Heart right ventricle (tissue), 16 donors: Measurements from ENCODE around the gene ALDH3B1. TPM values are rescaled to one million over a fixed set of nuclear protein-coding genes. Genes with fewer than 3 reads are reported as not detected.

Experiments
- ATAC-seq, 8 donors: fragments of 200-7000 bp; cut with Tn5 transposase; one replicate each; pipeline ENCODE4 v1.9.1; 2020; ENCODE audit warnings: mild to moderate bottlenecking in 8 of 8, moderate library complexity in 8 of 8, moderate number of reproducible peaks in 1 of 8
- DNase-seq, 2 donors: peaks; one replicate each; pipeline ENCODE4 v3.0.0-alpha.2; 2020
- H3K27ac ChIP-seq, 10 donors: fragments of 200-600 bp; sonication (generic) in 2 of 10; one replicate each; pipeline versions ENCODE4 v1.5.0 to v1.8.0; 2020 to 2022; ENCODE audit warnings: mild to moderate bottlenecking in 3 of 10
- H3K27me3 ChIP-seq, 7 donors: fragments of 200-600 bp; one replicate each; pipeline ENCODE4 v1.8.0; 2021 to 2022; ENCODE audit warnings: mild to moderate bottlenecking in 2 of 7
- H3K36me3 ChIP-seq, 9 donors: fragments of 200-600 bp; sonication (generic) in 1 of 9; one replicate each; pipeline versions ENCODE4 v1.5.0 to v1.8.0; 2020 to 2022; ENCODE audit warnings: mild to moderate bottlenecking in 2 of 9
- H3K4me1 ChIP-seq, 9 donors: fragments of 200-600 bp; sonication (generic) in 1 of 9; one replicate each; pipeline versions ENCODE4 v1.5.0 to v1.8.0; 2020 to 2022; ENCODE audit warnings: mild to moderate bottlenecking in 4 of 9
- H3K4me3 ChIP-seq, 10 donors: fragments of 200-600 bp; sonication (generic) in 2 of 10; one replicate each; pipeline versions ENCODE4 v1.5.0 to v1.8.0; 2020 to 2022; ENCODE audit warnings: mild to moderate bottlenecking in 7 of 10, moderate library complexity in 2 of 10
- H3K9me3 ChIP-seq, 11 donors: fragments of 200-600 bp in 10 of 11; sonication (generic) in 2 of 11; one replicate each; pipeline versions ENCODE4 v1.5.0 to v1.8.0; 2013 to 2022; ENCODE audit warnings: mild to moderate bottlenecking in 2 of 11, control low read depth in 1 of 11, moderate library complexity in 1 of 11
- WGBS, 2 donors: extraction: QIAGEN DNeasy Blood & Tissue Kit; methylation state at CpG; one replicate each; pipeline ENCODE4 v1.1.7; 2013; ENCODE audit warnings: inconsistent platforms in 1 of 2; 5-methylcytosine and 5-hydroxymethylcytosine counted together
- intact Hi-C, 10 donors: fragments of 100-400 bp; cut with DNase I; formaldehyde crosslinking; loops; one replicate each; pipeline versions ENCODE4 v1.11.1 to v1.14.2; 2022
- polyA plus RNA-seq, 2 donors: library from polyadenylated mRNA; stranded (reverse); fragments of 200-250 nt; gene quantifications; one replicate each; pipeline ENCODE4 v1.2.3, GENCODE V29; 2013
- total RNA-seq, 10 donors: library from RNA; stranded (reverse); fragmentation: NEBNext Ultra II Directional in 3 of 10; extraction: Animal tissue kit (Norgen Biotek cat#: 25700) in 3 of 10; gene quantifications; one replicate each; pipeline versions ENCODE4 v1.2.1 to v1.2.4, GENCODE V29; 2021 to 2023
- TF ChIP-seq, protein P1 (sequence below), 9 donors: fragments of 200-600 bp; sonication (generic) in 2 of 9; IDR thresholded peaks; one replicate each; pipeline versions ENCODE4 v1.5.0 to v1.8.0; 2021 to 2022; ENCODE audit warnings: antibody characterized with exemption in 9 of 9, mild to moderate bottlenecking in 5 of 9, moderate library complexity in 1 of 9
- donor health status: Arrhythmogenic right ventricular cardiomyopathy.
- donor health status: ischemic (EF 13 %, LVEDD 7.1; RV severe dilation, severe dysfunction).
- donor health status: healthy with polysubstance abuse.
- donor health status: DM: no; HTN: yes; CAD: no.
- donor health status: DM: no; HTN: no; CAD: no.
- donor health status: ischemic (EF 25% LVEDD 6.9; RV normal size, moderate dysfunction).
- donor health status: ischemic (EF 25% LVEDD 5.7; RV mildly dilated, moderate dysfunction).
- donor health status: healthy.
- donor health status: DM: yes; HTN: yes; CAD: no.
- donor health status: Ischemic cardiomyopathy.
- donor health status: ischemic (EF 35%, LVEDD 5.7; RV mildly dilated, moderate dysfunction).
- donor health status: nonischemic (EF 11% LVEDD 7.7; RV severe dilation, severe dysfunction).
- donor health status: DM: yes; HTN: yes; CAD: no.
- donor health status: PGD.
- donor health status: ischemic (EF 29% LVEDD 5.4; RV normal size, mild dysfunction).
- donor health status: nonischemic (EF 23%, LVEDD 6.1; RV moderate dilation, normal function).

Gene ALDH3B1
- total and polyA plus RNA-seq, 12 donors = 2.1 to 11.0 (median 4.3) TPM

GRCh38 chr11:68011051-68011943 is 1.2 kb downstream of the ALDH3B1 start:
- TF ChIP-seq, protein P1, sequence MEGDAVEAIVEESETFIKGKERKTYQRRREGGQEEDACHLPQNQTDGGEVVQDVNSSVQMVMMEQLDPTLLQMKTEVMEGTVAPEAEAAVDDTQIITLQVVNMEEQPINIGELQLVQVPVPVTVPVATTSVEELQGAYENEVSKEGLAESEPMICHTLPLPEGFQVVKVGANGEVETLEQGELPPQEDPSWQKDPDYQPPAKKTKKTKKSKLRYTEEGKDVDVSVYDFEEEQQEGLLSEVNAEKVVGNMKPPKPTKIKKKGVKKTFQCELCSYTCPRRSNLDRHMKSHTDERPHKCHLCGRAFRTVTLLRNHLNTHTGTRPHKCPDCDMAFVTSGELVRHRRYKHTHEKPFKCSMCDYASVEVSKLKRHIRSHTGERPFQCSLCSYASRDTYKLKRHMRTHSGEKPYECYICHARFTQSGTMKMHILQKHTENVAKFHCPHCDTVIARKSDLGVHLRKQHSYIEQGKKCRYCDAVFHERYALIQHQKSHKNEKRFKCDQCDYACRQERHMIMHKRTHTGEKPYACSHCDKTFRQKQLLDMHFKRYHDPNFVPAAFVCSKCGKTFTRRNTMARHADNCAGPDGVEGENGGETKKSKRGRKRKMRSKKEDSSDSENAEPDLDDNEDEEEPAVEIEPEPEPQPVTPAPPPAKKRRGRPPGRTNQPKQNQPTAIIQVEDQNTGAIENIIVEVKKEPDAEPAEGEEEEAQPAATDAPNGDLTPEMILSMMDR (IDR thresholded peaks at IDR 0.05) = no peak
- intact Hi-C loops = loop anchor here in 1 of 10 donors (10.0 kb wide), 1 partner anchor 194 kb away; no protein-coding TSS in a partner anchor
- no peaks in the 10 kb centered on the region for H3K9me3 ChIP-seq
- peak overlapping the region in 9 of 10 donors; percentile 73 to 95 (median 83) for H3K27ac ChIP-seq
- ATAC-seq (no peak), DNase-seq (peak in 1 of 2 donors; percentile 3)
- H3K4me1 ChIP-seq = peaks cover 10 to 66% (median 20%) of the 10 kb centered on the region in 9 donors
- no peaks in the 10 kb centered on the region for H3K27me3 ChIP-seq
- H3K4me3 ChIP-seq = peak overlapping the region in 6 of 10 donors; percentile 32 to 55 (median 41)
- WGBS, 2 donors = 87 to 88% methylated on average over 16 of the region's 16 CpGs
- H3K36me3 ChIP-seq = no peaks in the 10 kb centered on the region

GRCh38 chr11:68012044-68012842 is 2.1 kb downstream of the ALDH3B1 start:
- Histone ChIP-seq H3K4me1 (peaks cover 10 to 70% (median 25%) of the 10 kb centered on the region in 9 donors), H3K36me3 (no peaks in the 10 kb centered on the region), H3K9me3 (no peaks in the 10 kb centered on the region), H3K27me3 (no peaks in the 10 kb centered on the region), H3K4me3 (peak overlapping the region in 1 of 10 donors; percentile 55), H3K27ac (peak overlapping the region in 1 of 10 donors; percentile 95)
- peak in 1 of 2 donors; percentile 14 for DNase-seq
- TF ChIP-seq, protein P1 (IDR thresholded peaks at IDR 0.05) = no peak
- 85 to 94% methylated on average over 17 of the region's 17 CpGs for WGBS, 2 donors
- ATAC-seq = no peak
- intact Hi-C loops = loop anchor here in 1 of 10 donors (10.0 kb wide), 1 partner anchor 193 kb away; no protein-coding TSS in a partner anchor

DNA sequence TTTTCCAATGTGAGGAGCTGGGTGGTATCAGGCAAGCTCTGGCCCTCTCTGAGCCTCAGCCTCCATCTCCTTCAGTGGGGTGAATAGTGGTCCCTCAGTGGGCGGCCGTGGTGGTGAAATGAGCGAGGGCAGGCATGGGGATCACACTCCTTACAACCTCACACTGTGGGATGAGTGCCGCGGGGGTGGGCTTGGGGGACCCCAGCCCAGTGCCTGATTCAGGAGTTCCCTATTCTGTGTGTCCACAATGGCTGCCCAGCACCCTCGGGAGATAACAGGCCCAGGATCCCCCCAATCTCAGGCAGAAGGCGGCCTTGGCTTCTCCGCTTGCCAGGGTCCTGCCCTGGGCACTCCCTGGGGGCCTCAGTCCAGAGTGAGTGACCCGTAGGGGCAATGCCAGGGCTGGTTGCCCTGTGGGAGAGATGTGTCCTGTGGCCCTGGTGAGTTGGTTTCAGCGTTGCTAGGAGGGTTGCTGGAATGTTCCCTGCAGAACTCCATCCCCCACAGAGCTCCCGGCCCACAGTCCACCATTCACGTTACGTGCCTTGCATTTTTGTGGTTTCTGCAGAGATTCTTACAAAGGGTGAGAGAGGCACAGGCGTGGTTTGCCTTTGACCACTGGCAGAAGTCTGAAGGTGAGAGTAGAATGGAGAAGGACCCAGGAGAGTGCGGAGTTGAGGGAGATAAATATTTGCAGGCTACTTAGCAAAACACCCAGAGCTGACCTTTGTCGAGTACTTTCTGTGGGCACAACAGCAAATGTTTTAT is 2.9 kb downstream of the ALDH3B1 start:
- H3K27me3 ChIP-seq = no peaks in the 10 kb centered on the region
- ATAC-seq = no peak
- no peaks in the 10 kb centered on the region for H3K36me3 ChIP-seq
- 83 to 87% methylated on average over 16 of the region's 16 CpGs for WGBS, 2 donors
- DNase-seq = no peak
- no peaks in the 10 kb centered on the region for H3K9me3 ChIP-seq
- H3K27ac ChIP-seq = peak overlapping the region in 1 of 10 donors; percentile 95
- H3K4me3 ChIP-seq = no peak overlapping the region
- peaks cover 10 to 70% (median 26%) of the 10 kb centered on the region in 9 donors for H3K4me1 ChIP-seq
- intact Hi-C loops = loop anchor here in 1 of 10 donors (10.0 kb wide), 1 partner anchor 192 kb away; no protein-coding TSS in a partner anchor
- TF ChIP-seq, protein P1 (IDR thresholded peaks at IDR 0.05) = no peak
